ENCODE data around the gene GSC2.

GSC2 gene

GRCh38 chr22:19152942-19153883 lies 3.1 kb upstream of the GSC2 start:
- DNase-seq = no peak

- DNase-seq = no peak
Measured at GRCh38 chr22:19151329-19152191, 1.5 kb upstream of the GSC2 start.

- no peak for DNase-seq
Measured at GRCh38 chr22:19150482-19151328, 613 bp upstream of the GSC2 start.

GRCh38 chr22:19149047-19149883 lies 827 bp downstream of the GSC2 start:
- no peak for DNase-seq

GRCh38 chr22:19148417-19149046 lies 1.6 kb downstream of the GSC2 start:
- DNase-seq = no peak

- DNase-seq = no peak
Measured at GRCh38 chr22:19147195-19147780, 2.8 kb downstream of the GSC2 start.

GRCh38 chr22:19146215-19146968 lies 3.7 kb downstream of the GSC2 start:
- DNase-seq = no peak

- DNase-seq = no peak
Measured at GRCh38 chr22:19143967-19144400, 6.1 kb downstream of the GSC2 start.

GRCh38 chr22:19143212-19143611 lies 6.9 kb downstream of the GSC2 start:
- DNase-seq = no peak

GRCh38 chr22:19142394-19142793 lies 7.7 kb downstream of the GSC2 start:
- no peak for DNase-seq

- DNase-seq = no peak
Measured at GRCh38 chr22:19139974-19140373, 10.1 kb downstream of the GSC2 start.

GRCh38 chr22:19139001-19139356 lies 11.1 kb downstream of the GSC2 start:
- no peak for DNase-seq

GRCh38 chr22:19138217-19139000 lies 11.7 kb downstream of the GSC2 start:
- no peak for DNase-seq

GRCh38 chr22:19137384-19138216 lies 12.5 kb downstream of the GSC2 start:
- DNase-seq = no peak

- no peak for DNase-seq
Measured at GRCh38 chr22:19136915-19137314, 13.2 kb downstream of the GSC2 start.

GRCh38 chr22:19134874-19135273 lies 15.2 kb downstream of the GSC2 start:
- no peak for DNase-seq

- no peak for DNase-seq
Measured at GRCh38 chr22:19134176-19134831, 15.8 kb downstream of the GSC2 start.

GRCh38 chr22:19133561-19133960 lies 16.5 kb downstream of the GSC2 start:
- no peak for DNase-seq
